ENCODE data around the gene USP32. TPM values are rescaled to one million over a fixed set of nuclear protein-coding genes. Genes with fewer than 3 reads are reported as not detected.

The USP32 gene
- total and polyA plus RNA-seq, 2 donors from 2014 or later: 14.6 to 53.1 TPM

- Histone ChIP-seq H3K9me3 (ENCODE audit: control insufficient read depth in 2 of 3, insufficient read depth in 1 of 3, low read length in 3 of 3) (no peaks in the 10 kb centered on the region), H3K27me3 (ENCODE audit: control insufficient read depth, insufficient read depth, low read length) (no peaks in the 10 kb centered on the region), H3K4me3 (ENCODE audit: low read length in 3 of 3) (no peak overlapping the region), H3K36me3 (ENCODE audit: control insufficient read depth in 2 of 3, insufficient read depth in 3 of 3, low read length in 3 of 3) (no peaks in the 10 kb centered on the region), H3K4me1 (ENCODE audit: control insufficient read depth in 2 of 3, insufficient read depth in 2 of 3, low read depth in 1 of 3, low read length in 3 of 3) (peaks cover 0 to 46% (median 7%) of the 10 kb centered on the region in 3 donors), H3K9ac (ENCODE audit: low read length in 3 of 3) (no peak overlapping the region), H3K27ac (ENCODE audit: low read depth in 2 of 2, low read length in 2 of 2) (no peak overlapping the region)
- FAIRE-seq: no peak
- TF ChIP-seq CTCF (IDR thresholded peaks at IDR 0.05; ENCODE audit: borderline replicate concordance, extremely low read depth, insufficient read depth): no peak
- intact Hi-C loops (cut with DNase I): no loop called here
- no peak for DNase-seq
Measured at GRCh38 chr17:60159479-60159866, 232.5 kb downstream of the USP32 start.

GRCh38 chr17:60158751-60159478 lies 233.0 kb downstream of the USP32 start:
- DNase-seq (peak in 1 of 5 donors; percentile 52), FAIRE-seq (no peak)
- H3K4me3 ChIP-seq (ENCODE audit: low read length in 3 of 3): no peak overlapping the region
- TF ChIP-seq CTCF (IDR thresholded peaks at IDR 0.05; ENCODE audit: borderline replicate concordance, extremely low read depth, insufficient read depth): no peak
- intact Hi-C loops (cut with DNase I): no loop called here
- H3K36me3 ChIP-seq (ENCODE audit: control insufficient read depth in 2 of 3, insufficient read depth in 3 of 3, low read length in 3 of 3): no peaks in the 10 kb centered on the region
- no peaks in the 10 kb centered on the region for H3K27me3 ChIP-seq (ENCODE audit: control insufficient read depth, insufficient read depth, low read length)
- no peak overlapping the region for H3K9ac ChIP-seq (ENCODE audit: low read length in 3 of 3)
- H3K27ac ChIP-seq (ENCODE audit: low read depth in 2 of 2, low read length in 2 of 2): no peak overlapping the region
- no peaks in the 10 kb centered on the region for H3K9me3 ChIP-seq (ENCODE audit: control insufficient read depth in 2 of 3, insufficient read depth in 1 of 3, low read length in 3 of 3)
- peaks cover 0 to 47% (median 10%) of the 10 kb centered on the region in 3 donors for H3K4me1 ChIP-seq (ENCODE audit: control insufficient read depth in 2 of 3, insufficient read depth in 2 of 3, low read depth in 1 of 3, low read length in 3 of 3)

GRCh38 chr17:60157487-60158040 lies 234.4 kb downstream of the USP32 start:
- Histone ChIP-seq H3K36me3 (ENCODE audit: control insufficient read depth in 2 of 3, insufficient read depth in 3 of 3, low read length in 3 of 3) (no peaks in the 10 kb centered on the region), H3K9me3 (ENCODE audit: control insufficient read depth in 2 of 3, insufficient read depth in 1 of 3, low read length in 3 of 3) (no peaks in the 10 kb centered on the region), H3K9ac (ENCODE audit: low read length in 3 of 3) (no peak overlapping the region), H3K4me3 (ENCODE audit: low read length in 3 of 3) (no peak overlapping the region), H3K4me1 (ENCODE audit: control insufficient read depth in 2 of 3, insufficient read depth in 2 of 3, low read depth in 1 of 3, low read length in 3 of 3) (peaks cover 0 to 46% (median 10%) of the 10 kb centered on the region in 3 donors), H3K27me3 (ENCODE audit: control insufficient read depth, insufficient read depth, low read length) (no peaks in the 10 kb centered on the region), H3K27ac (ENCODE audit: low read depth in 2 of 2, low read length in 2 of 2) (no peak overlapping the region)
- DNase-seq (peak in 1 of 5 donors; percentile 70), FAIRE-seq (no peak)
- TF ChIP-seq CTCF (IDR thresholded peaks at IDR 0.05; ENCODE audit: borderline replicate concordance, extremely low read depth, insufficient read depth): no peak
- intact Hi-C loops (cut with DNase I): no loop called here
